H1 (cell line): Measurements from ENCODE around the gene KRTAP5-1. TPM values are rescaled to one million over a fixed set of nuclear protein-coding genes. Genes with fewer than 3 reads are reported as not detected.

Experiments used
- CTCF ChIA-PET: fragments of 300-600 bp; sonication (Branson Sonifier 250); formaldehyde crosslinking; loops from one replicate; lab custom pipeline; 2021; ENCODE audit not compliant: partially characterized antibody; lab: Charles Lee
- POLR2A ChIA-PET: fragments of 300-600 bp; sonication (Branson Sonifier 250); formaldehyde crosslinking; loops from one replicate; lab custom pipeline; 2021; ENCODE audit warnings: inconsistent platforms; ENCODE audit not compliant: partially characterized antibody; lab: Charles Lee
- DNase-seq, 2 experiments: peaks; one replicate each; pipeline versions ENCODE4 v3.0.0 to v3.0.0-alpha.2; 2010 to 2022; ENCODE audit warnings: low spot score in 2 of 2, low read depth in 1 of 2, mixed read lengths in 1 of 2
- FAIRE-seq: peaks from 2 replicates; lab custom pipeline; 2011; peaks lifted over from hg19 to GRCh38; lab: Jason Lieb, UNC
- H2AFZ ChIP-seq: 2 replicates; pipeline ENCODE4 v1.8.1; 2012; ENCODE audit warnings: low read length, inconsistent platforms
- H2AK5ac ChIP-seq: 2 replicates; pipeline ENCODE4 v1.6.1; 2013; ENCODE audit warnings: low read depth, low read length
- H2BK120ac ChIP-seq: replicated peaks from 2 replicates; pipeline ENCODE3; 2013; ENCODE audit warnings: low read depth, low read length, inconsistent platforms
- H2BK12ac ChIP-seq: 2 replicates; pipeline ENCODE4 v1.6.1; 2013; ENCODE audit warnings: low read depth, low read length
- H2BK15ac ChIP-seq: 2 replicates; pipeline ENCODE4 v1.6.1; 2013; ENCODE audit warnings: low read length
- H2BK20ac ChIP-seq: 2 replicates; pipeline ENCODE4 v1.6.1; 2013; ENCODE audit warnings: low read length
- H2BK5ac ChIP-seq: 2 replicates; pipeline ENCODE4 v1.6.1; 2013; ENCODE audit warnings: low read depth, low read length
- H3K14ac ChIP-seq: 2 replicates; pipeline ENCODE4 v1.6.1; 2013; ENCODE audit warnings: inconsistent platforms; ENCODE audit not compliant: insufficient read length
- H3K18ac ChIP-seq: 2 replicates; pipeline ENCODE4 v1.6.1; 2013; ENCODE audit warnings: low read length; ENCODE audit errors: extremely low read depth
- H3K23ac ChIP-seq: 2 replicates; pipeline ENCODE4 v1.6.1; 2013; ENCODE audit warnings: inconsistent platforms; ENCODE audit not compliant: insufficient read length
- H3K23me2 ChIP-seq: 2 replicates; pipeline ENCODE4 v1.6.1; 2013; ENCODE audit warnings: low read depth, low read length
- H3K27ac ChIP-seq: 2 replicates; pipeline ENCODE4 v1.6.1; 2011; ENCODE audit warnings: low read depth, low read length, inconsistent platforms
- H3K27me3 ChIP-seq, 4 experiments: replicated peaks in 1 of 4; 1 replicate in 1 of 4; 2 replicates in 3 of 4; pipeline versions ENCODE4 v1.6.1 to v1.8.1; 2011 to 2013; ENCODE audit warnings: low read length in 3 of 4, mild to moderate bottlenecking in 3 of 4, inconsistent platforms in 2 of 4, mixed read lengths in 2 of 4, moderate library complexity in 1 of 4; ENCODE audit not compliant: control insufficient read depth in 3 of 4, insufficient read depth in 3 of 4; ENCODE audit errors: extremely low read depth in 1 of 4
- H3K36me3 ChIP-seq, 4 experiments: 2 replicates each; pipeline versions ENCODE4 v1.6.1 to v1.8.1; 2011 to 2013; ENCODE audit warnings: mild to moderate bottlenecking in 4 of 4, low read length in 3 of 4, moderate library complexity in 2 of 4, control low read depth in 1 of 4, inconsistent platforms in 1 of 4; ENCODE audit not compliant: insufficient read depth in 4 of 4, control insufficient read depth in 2 of 4
- H3K4ac ChIP-seq: replicated peaks from 2 replicates; pipeline ENCODE3; 2013; ENCODE audit warnings: low read length, low read depth, mixed read lengths, inconsistent platforms; ENCODE audit not compliant: insufficient read length
- H3K4me1 ChIP-seq, 4 experiments: replicated peaks in 1 of 4; 1 replicate in 1 of 4; 2 replicates in 3 of 4; pipeline versions ENCODE4 v1.6.1 to v1.8.1; 2011 to 2013; ENCODE audit warnings: low read length in 3 of 4, inconsistent platforms in 2 of 4, mixed read lengths in 1 of 4; ENCODE audit not compliant: insufficient read depth in 4 of 4, control insufficient read depth in 3 of 4
- H3K4me2 ChIP-seq, 2 experiments: 2 replicates each; pipeline versions ENCODE4 v1.6.1 to v1.8.1; 2011 to 2013; ENCODE audit warnings: low read depth in 2 of 2, low read length in 2 of 2, control low read depth in 1 of 2, inconsistent platforms in 1 of 2, mild to moderate bottlenecking in 1 of 2; ENCODE audit not compliant: insufficient read depth in 1 of 2
- H3K4me3 ChIP-seq, 4 experiments: fragments of 200-600, 300-600 bp in 1 of 4; sonication (generic), shearing (Covaris generic), sonication (Bioruptor Twin) in 1 of 4; 2 replicates each; pipeline versions ENCODE4 v1.5.1 to v1.8.1; 2011 to 2016; ENCODE audit warnings: low read length in 4 of 4, low read depth in 3 of 4, control low read depth in 2 of 4, inconsistent platforms in 2 of 4, mild to moderate bottlenecking in 2 of 4, mixed read lengths in 1 of 4, moderate library complexity in 1 of 4; ENCODE audit not compliant: insufficient read depth in 2 of 4; ENCODE audit errors: extremely low read depth in 1 of 4
- H3K56ac ChIP-seq: replicated peaks from 2 replicates; pipeline ENCODE3; 2013; ENCODE audit warnings: low read depth, mild to moderate bottlenecking, mixed read lengths, low read length, inconsistent platforms; ENCODE audit not compliant: insufficient read length
- H3K79me1 ChIP-seq: 2 replicates; pipeline ENCODE4 v1.6.1; 2013; ENCODE audit warnings: low read depth, low read length, control low read depth
- H3K79me2 ChIP-seq, 2 experiments: 2 replicates each; pipeline versions ENCODE4 v1.6.1 to v1.8.1; 2012 to 2013; ENCODE audit warnings: low read length in 2 of 2, mild to moderate bottlenecking in 2 of 2, inconsistent platforms in 1 of 2; ENCODE audit not compliant: insufficient read depth in 2 of 2, control insufficient read depth in 1 of 2
- H3K9ac ChIP-seq, 4 experiments: replicated peaks in 1 of 4; 1 replicate in 1 of 4; 2 replicates in 3 of 4; pipeline versions ENCODE4 v1.6.1 to v1.8.1; 2011 to 2013; ENCODE audit warnings: low read depth in 3 of 4, low read length in 3 of 4, control low read depth in 2 of 4, mild to moderate bottlenecking in 2 of 4, moderate library complexity in 2 of 4, inconsistent platforms in 1 of 4; ENCODE audit errors: extremely low read depth in 1 of 4
- H3K9me3 ChIP-seq, 2 experiments: 2 replicates each; pipeline versions ENCODE4 v1.6.1 to v1.8.1; 2012 to 2013; ENCODE audit warnings: mild to moderate bottlenecking in 2 of 2, moderate library complexity in 2 of 2, control low read depth in 1 of 2, inconsistent platforms in 1 of 2, low read depth in 1 of 2, low read length in 1 of 2, mixed read lengths in 1 of 2; ENCODE audit not compliant: insufficient read depth in 2 of 2
- H4K20me1 ChIP-seq, 2 experiments: replicated peaks in 1 of 2; 2 replicates each; pipeline versions ENCODE3 to v1.8.1; 2011 to 2013; ENCODE audit warnings: inconsistent platforms in 2 of 2, low read length in 2 of 2, mild to moderate bottlenecking in 1 of 2; ENCODE audit not compliant: insufficient read depth in 2 of 2, control insufficient read depth in 1 of 2
- H4K5ac ChIP-seq: 2 replicates; pipeline ENCODE4 v1.6.1; 2013; ENCODE audit warnings: low read length, low read depth, mixed read lengths, inconsistent platforms; ENCODE audit not compliant: insufficient read length
- H4K8ac ChIP-seq: 2 replicates; pipeline ENCODE4 v1.8.0; 2013; ENCODE audit warnings: mild to moderate bottlenecking, moderate library complexity, low read length, inconsistent platforms; ENCODE audit not compliant: insufficient read depth; ENCODE audit errors: extremely low read depth
- H4K91ac ChIP-seq: replicated peaks from 2 replicates; pipeline ENCODE3; 2013; ENCODE audit warnings: low read length, mixed read lengths, inconsistent platforms; ENCODE audit not compliant: insufficient read length
- ATF3 ChIP-seq: IDR thresholded peaks from 2 replicates; pipeline ENCODE4 v1.6.1; 2011; ENCODE audit warnings: low read depth, mild to moderate bottlenecking, low read length; ENCODE audit not compliant: insufficient read depth
- BCL11A ChIP-seq, 2 experiments: IDR thresholded peaks; one replicate each; pipeline ENCODE4 v1.6.1; 2011; ENCODE audit warnings: low read depth in 2 of 2, low read length in 2 of 2, mild to moderate bottlenecking in 2 of 2
- CEBPB ChIP-seq: IDR thresholded peaks from 2 replicates; pipeline ENCODE4 v1.6.1; 2012; ENCODE audit warnings: low read depth, low read length
- EZH2 ChIP-seq: fragments of 200-600 bp; sonication (generic); IDR thresholded peaks from 2 replicates; pipeline ENCODE4 v1.7.1; 2012; ENCODE audit warnings: low read depth, mild to moderate bottlenecking, moderate library complexity, low read length, inconsistent platforms; ENCODE audit not compliant: severe bottlenecking
- KDM4A ChIP-seq: IDR thresholded peaks from one replicate; pipeline ENCODE4 v1.7.1; 2012; ENCODE audit warnings: low read depth, mild to moderate bottlenecking, moderate library complexity, low read length, inconsistent platforms; ENCODE audit not compliant: severe bottlenecking
- TAF7 ChIP-seq: optimal IDR thresholded peaks from 2 replicates; pipeline ENCODE3; 2011; ENCODE audit warnings: low read depth, mild to moderate bottlenecking, inconsistent platforms, low read length, moderate library complexity, borderline replicate concordance
- WGBS, 2 experiments: shearing (Covaris generic) in 1 of 2; methylation state at CpG; one replicate each; pipeline versions ENCODE4 v1.1.6 to v1.1.7; 2013 to 2015; ENCODE audit warnings: low lambda C conversion rate in 2 of 2, mixed read lengths in 2 of 2, inconsistent platforms in 1 of 2, low coverage in 1 of 2, missing lambda C conversion rate in 1 of 2; ENCODE audit not compliant: insufficient replicate concordance in 2 of 2, insufficient coverage in 1 of 2, insufficient read length in 1 of 2; ENCODE audit errors: extremely low coverage in 1 of 2, missing lambda C conversion rate in 1 of 2; 5-methylcytosine and 5-hydroxymethylcytosine counted together
- polyA plus RNA-seq, 7 experiments: library from polyadenylated mRNA; depleted of rRNA in 3 of 7; stranded (reverse) in 5 of 7; unstranded in 2 of 7; fragments of >200 nt in 5 of 7; fragments of 200-250 nt in 2 of 7; gene quantifications; 1 replicate in 5 of 7; 2 replicates in 1 of 7; 4 replicates in 1 of 7; pipeline versions ENCODE4 v1.2.1 to v1.2.3, GENCODE V29; 2011 to 2013; ENCODE audit warnings: missing spikeins in 2 of 7, mixed read lengths in 2 of 7
- total RNA-seq: library from RNA; stranded (reverse); fragmentation: NEBNext Ultra II Directional; extraction: Animal tissue kit (Norgen Biotek cat#: 25700); gene quantifications from 2 replicates; pipeline ENCODE4 v1.2.1, GENCODE V29; 2021

Gene KRTAP5-1
- total and polyA plus RNA-seq, 2 of the 8 experiments (the other 6 are each of a cell fraction or from before 2014, with no cell fraction given) = not detected

GRCh38 chr11:1560649-1561251, 24.3 kb downstream of the KRTAP5-1 start:
- H3K36me3 ChIP-seq = no peaks in the 10 kb centered on the region; a peak in 1 of 8 replicates

More at GRCh38 chr11:1560649-1561251, 24.3 kb downstream of the KRTAP5-1 start:
- H4K5ac ChIP-seq = no peak overlapping the region
- H3K56ac ChIP-seq = no peak overlapping the region
- H2AFZ ChIP-seq = no peak overlapping the region
- no peak overlapping the region for H3K18ac ChIP-seq
- no peak overlapping the region for H2BK5ac ChIP-seq
- no peak for FAIRE-seq
- CTCF ChIA-PET = interaction anchor here (1.0 to 9.6 kb wide), 5 partner anchors 9 to 19 kb away, joined by 4 to 140 read pairs (median 9); partner anchors contain the start of gene DUSP8
- no peak overlapping the region for H3K14ac ChIP-seq
- H3K23ac ChIP-seq = no peak overlapping the region
- H2BK12ac ChIP-seq = peak overlapping the region; percentile 39; the same call in 1 of the 2 replicates
- TF ChIP-seq KDM4A (no peak), ATF3 (no peak), EZH2 (no peak), CEBPB (no peak), TAF7 (no peak), BCL11A (IDR thresholded peaks at IDR 0.05; ENCODE audit: low read depth in 2 of 2, low read length in 2 of 2) (no peak)
- H4K20me1 ChIP-seq = peaks cover 0 to 19% of the 10 kb centered on the region in 2 experiments
- peaks cover 16 to 39% (median 30%) of the 10 kb centered on the region in 4 experiments for H3K27me3 ChIP-seq
- 88% methylated on average over 8 of the region's 8 CpGs; no CpG with 5 or more reads in 1 of the 2 experiments for WGBS, 2 experiments
- no peaks in the 10 kb centered on the region for H3K9me3 ChIP-seq
- no peak overlapping the region for H2AK5ac ChIP-seq
- no peaks in the 10 kb centered on the region for H3K79me1 ChIP-seq
- no peak for DNase-seq
- POLR2A ChIA-PET = interaction anchor here (1.6 to 7.0 kb wide), 2 partner anchors 11 to 13 kb away, joined by 3 to 60 read pairs; no protein-coding TSS in a partner anchor
- 0 out of 2 replicates have a peak overlapping the region, but pooled peaks have one; percentile 29 for H2BK15ac ChIP-seq
- no peak overlapping the region for H2BK120ac ChIP-seq
- H3K4ac ChIP-seq = no peak overlapping the region
- H3K4me2 ChIP-seq = no peak overlapping the region
- no peak overlapping the region for H3K9ac ChIP-seq
- H2BK20ac ChIP-seq = 0 out of 2 replicates have a peak overlapping the region, but pooled peaks have one; percentile 61
- H3K23me2 ChIP-seq = no peaks in the 10 kb centered on the region; the same call in 1 of the 2 replicates
- H3K4me1 ChIP-seq = peaks cover 8 to 47% (median 34%) of the 10 kb centered on the region in 4 experiments
- H4K91ac ChIP-seq = no peak overlapping the region
- no peak overlapping the region for H4K8ac ChIP-seq
- H3K4me3 ChIP-seq = no peak overlapping the region
- no peaks in the 10 kb centered on the region for H3K79me2 ChIP-seq
- H3K27ac ChIP-seq = no peak overlapping the region
